ENCODE measurements around the gene SLC4A4.

Gene SLC4A4

DNA sequence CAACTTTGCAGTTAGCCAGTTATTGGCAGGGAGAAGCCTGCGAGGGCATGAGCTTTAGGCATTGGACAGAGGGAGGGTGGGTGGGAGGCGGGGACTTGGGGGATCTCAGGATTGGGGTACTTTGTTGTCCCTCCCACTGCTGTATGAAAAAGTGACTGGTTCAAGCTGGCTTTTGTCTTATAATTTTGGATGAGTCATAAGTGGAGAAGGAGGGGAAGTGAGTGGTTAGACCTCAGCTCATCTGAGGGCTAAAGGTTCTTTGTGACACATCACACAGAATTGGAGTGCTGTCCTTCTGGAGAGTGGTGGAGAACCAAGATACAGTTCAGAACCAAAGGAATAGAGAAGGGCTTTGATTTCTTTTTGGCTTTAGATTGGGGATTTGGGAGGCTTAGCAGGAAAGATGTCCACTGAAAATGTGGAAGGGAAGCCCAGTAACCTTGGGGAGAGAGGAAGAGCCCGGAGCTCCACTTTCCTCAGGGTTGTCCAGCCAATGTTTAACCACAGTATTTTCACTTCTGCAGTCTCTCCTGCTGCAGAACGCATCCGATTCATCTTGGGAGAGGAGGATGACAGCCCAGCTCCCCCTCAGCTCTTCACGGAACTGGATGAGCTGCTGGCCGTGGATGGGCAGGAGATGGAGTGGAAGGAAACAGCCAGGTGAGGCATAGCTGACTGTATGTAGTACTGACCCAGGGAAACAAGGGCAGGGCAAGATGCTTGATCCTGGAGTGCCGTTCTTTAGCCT lies at the start of gene SLC4A4:
SLC4A4 (plus strand) TSS at position 175 of the 748 bp plus-strand sequence.
- DNase-seq (ENCODE audit: low read depth in 3 of 3, low spot score in 1 of 3) = no peak

DNA sequence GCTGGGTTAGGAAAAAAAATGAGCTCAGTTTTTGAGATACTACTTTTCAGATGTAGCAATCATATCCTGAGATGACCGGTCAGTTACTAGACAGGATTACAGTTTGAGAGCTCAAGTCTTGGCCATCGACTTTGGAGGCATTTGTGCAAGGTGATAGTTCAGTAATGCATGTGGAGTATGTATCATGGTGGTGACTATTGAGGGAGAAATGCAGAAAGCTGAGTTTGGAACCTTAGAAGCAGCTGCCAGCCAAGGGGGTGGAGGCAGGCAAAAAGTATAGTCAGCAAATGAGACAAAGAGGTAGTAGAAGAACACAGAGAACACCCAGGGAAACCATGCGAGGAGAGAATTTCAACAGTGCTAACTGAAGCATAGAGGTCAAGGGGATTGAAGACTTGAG lies 48.7 kb upstream of the SLC4A4 start:
- no peak for DNase-seq (ENCODE audit: low read depth in 3 of 3, low spot score in 1 of 3)

GRCh38 chr4:71290476-71290875 lies 48.3 kb upstream of the SLC4A4 start:
- no peak for DNase-seq (ENCODE audit: low read depth in 3 of 3, low spot score in 1 of 3)

DNA sequence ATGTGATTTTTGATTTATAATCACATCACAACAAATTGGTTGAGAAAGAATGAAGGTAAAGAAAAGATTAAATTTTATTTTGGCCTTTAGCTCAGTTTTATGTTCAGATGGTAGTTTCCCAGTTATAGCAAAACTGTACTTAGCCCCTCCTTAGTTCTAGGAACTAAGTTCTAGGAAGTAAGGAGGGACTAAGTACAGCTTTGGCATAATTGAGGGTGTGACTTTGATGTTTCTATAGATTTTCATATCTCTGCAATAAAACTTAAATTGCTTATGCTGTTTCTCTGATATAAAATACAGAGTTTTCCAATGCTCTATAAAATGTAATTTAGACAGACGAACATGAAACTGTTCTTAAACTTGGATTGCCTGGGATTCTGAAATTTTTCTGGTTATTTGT lies 46.6 kb upstream of the SLC4A4 start:
- no peak for DNase-seq (ENCODE audit: low read depth in 3 of 3, low spot score in 1 of 3)

- DNase-seq (ENCODE audit: low read depth in 3 of 3, low spot score in 1 of 3) = no peak
Observed at GRCh38 chr4:71293705-71294104, 45.1 kb upstream of the SLC4A4 start.

DNA sequence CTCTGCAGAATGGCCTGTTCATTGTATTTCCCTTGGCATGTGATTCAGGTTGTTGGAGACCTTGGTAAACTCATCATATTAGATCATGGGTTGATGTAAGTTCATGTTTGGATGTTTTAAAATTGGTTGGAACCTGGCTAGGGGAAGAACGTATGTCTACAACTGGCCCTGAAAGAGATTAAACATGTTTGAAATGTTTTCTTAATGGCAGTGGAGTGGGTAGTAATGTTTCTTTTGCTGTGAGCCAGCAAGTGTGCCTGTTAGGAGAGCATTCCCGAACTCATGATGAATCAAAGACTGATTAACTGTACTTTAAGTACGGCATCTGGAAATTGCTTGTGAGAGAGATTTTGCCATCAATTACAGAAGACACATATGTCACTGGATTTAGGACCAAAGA lies 44.5 kb upstream of the SLC4A4 start:
- no peak for DNase-seq (ENCODE audit: low read depth in 3 of 3, low spot score in 1 of 3)

DNA sequence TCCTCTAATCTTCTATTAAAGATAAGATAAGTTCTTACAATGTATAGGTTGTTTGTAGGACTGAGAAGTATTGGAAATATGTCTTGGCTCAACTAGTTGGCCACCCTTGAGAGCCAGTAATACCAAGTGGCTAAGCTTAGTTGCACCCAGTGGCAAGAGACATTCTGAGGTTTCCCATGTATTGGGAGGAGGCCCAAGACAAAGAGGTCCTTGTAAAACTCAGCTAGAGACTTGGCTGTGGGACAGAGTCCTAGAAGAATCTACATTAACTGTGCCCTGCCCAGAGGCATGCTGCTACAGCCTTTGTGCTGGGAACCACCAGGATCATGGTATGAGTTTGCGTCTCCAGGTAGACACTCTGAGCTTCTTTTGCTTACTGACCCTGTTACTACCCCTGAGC lies 41.9 kb upstream of the SLC4A4 start:
- DNase-seq (ENCODE audit: low read depth in 3 of 3, low spot score in 1 of 3) = no peak

- no peak for DNase-seq (ENCODE audit: low read depth in 3 of 3, low spot score in 1 of 3)
Observed at GRCh38 chr4:71300362-71300761, 38.5 kb upstream of the SLC4A4 start.

DNA sequence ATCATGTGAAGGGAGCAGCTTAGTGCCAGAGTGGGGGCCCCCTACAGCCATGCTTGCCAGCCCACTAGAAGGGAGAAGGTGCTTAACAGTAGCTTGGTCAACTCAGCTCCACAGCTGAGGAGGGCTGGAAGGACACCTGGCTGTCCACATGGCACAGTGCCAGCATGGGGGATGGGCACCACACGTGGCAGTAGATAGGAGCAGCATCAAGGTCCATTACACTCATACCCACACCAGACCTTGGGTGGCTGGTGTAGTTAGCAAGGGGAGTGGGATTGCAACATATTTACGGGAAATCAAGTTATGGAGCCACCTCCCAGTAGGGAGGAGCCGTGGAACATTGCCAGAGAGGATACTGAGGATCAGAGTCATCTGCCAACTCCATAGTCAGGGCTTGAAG lies 37.9 kb upstream of the SLC4A4 start:
- DNase-seq (ENCODE audit: low read depth in 3 of 3, low spot score in 1 of 3) = no peak

- no peak for DNase-seq (ENCODE audit: low read depth in 3 of 3, low spot score in 1 of 3)
Observed at GRCh38 chr4:71303287-71303686, 35.5 kb upstream of the SLC4A4 start.

DNA sequence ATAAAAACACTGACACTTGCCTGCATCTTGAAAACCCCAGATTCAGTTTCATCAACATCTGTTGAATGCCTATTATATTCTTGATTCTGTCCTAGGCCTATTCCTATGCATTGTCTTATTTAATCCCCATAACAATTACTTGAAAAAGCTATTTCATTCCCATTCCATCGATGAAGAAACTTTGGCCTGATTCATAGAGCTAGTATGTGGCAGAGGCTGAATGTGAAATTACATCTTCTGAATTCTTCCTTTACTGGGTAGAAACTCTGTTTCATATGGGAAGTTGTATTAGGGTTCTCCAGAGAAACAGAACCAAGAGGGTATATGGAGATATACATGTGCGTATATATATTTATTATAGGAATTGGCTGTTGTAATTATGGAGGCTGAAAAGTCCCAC lies 35.0 kb upstream of the SLC4A4 start:
- no peak for DNase-seq (ENCODE audit: low read depth in 3 of 3, low spot score in 1 of 3)

DNA sequence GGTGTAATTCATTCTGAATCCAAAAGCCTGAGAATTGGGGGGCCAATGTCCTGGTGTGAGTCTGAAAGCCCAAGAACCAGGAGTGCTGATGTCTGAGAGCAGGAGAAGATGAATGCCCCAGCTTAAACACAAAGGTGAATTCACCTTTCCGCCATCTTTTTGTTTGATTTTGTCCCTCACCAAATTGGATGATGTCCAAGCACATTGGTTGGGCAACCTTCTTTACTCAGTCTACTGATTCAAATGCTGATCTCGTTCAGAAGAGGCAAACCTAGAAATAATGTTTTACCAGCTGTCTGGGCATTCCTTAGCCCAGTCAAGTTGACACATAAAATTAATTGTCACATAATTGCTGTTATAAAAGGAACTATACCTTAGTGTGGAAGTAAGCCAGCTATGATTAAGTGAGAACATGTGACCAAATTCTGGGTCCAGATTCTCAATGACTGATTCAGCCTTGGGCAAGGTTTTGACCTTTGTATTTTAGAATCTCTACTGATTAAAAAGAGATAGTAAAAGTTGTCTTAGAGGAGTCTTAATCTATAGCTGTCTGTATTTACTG lies 34.5 kb upstream of the SLC4A4 start:
- no peak for DNase-seq (ENCODE audit: low read depth in 3 of 3, low spot score in 1 of 3)

DNA sequence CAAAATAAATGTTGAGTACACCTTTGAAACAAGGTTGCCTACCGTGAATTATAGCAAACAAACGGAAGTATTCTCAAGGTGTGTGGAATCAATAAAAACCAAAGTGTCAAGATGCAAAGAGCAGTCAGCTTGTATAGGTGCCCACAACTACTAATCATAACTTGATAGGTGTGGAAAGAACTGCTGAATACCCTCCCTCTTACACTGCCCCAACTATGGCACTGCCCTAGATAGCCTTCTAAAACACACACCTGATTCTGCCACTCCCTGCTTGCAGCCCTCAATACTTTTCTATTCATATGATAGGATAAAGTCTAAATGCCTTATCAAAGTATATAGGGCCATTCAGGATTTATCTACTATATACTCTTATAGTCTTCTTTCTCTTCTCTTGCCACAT lies 31.1 kb upstream of the SLC4A4 start:
- DNase-seq (ENCODE audit: low read depth in 3 of 3, low spot score in 1 of 3) = no peak

- no peak for DNase-seq (ENCODE audit: low read depth in 3 of 3, low spot score in 1 of 3)
Observed at GRCh38 chr4:71322425-71322824, 16.4 kb upstream of the SLC4A4 start.

DNA sequence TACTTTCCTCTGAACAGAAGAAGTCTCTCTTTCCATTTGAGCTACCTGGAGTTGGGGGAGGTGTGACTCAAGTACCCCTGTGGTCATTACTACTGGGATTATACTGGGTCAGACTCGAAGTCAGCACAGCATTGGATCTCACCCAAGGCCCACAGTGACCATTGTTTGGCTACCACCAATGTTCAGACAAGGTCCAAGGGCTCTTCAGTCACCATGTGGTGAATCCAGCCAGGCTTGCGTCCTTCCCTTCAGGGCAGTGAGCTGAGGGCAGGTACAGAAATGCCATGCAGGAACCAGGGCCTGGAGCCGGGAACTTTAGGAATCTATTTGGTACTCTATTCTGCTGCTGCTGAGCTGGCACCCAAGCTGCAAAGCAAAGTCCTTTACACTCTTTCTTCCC lies 5.5 kb upstream of the SLC4A4 start:
- DNase-seq (ENCODE audit: low read depth in 3 of 3, low spot score in 1 of 3) = no peak

DNA sequence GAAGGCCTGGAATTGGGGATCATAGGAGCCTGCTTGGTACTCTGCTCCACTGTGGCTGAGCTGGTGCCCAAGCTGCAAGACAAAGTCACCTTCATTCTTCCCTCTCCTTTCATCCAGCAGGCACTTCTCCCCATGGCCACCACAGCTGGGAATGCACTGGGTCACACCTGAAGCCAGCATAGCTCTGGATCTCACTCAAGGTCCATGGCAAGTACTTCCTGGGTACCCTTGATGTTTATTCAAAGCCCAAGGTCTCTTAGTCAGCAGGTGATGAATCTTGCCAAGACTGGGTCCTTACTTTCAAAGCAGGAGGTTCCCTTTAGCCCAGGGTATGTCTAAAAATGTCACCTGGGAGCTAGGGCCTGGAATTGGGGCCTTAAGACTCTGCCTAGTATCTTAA lies 4.9 kb upstream of the SLC4A4 start:
- no peak for DNase-seq (ENCODE audit: low read depth in 3 of 3, low spot score in 1 of 3)

GRCh38 chr4:71334465-71334882 lies 4.3 kb upstream of the SLC4A4 start:
- DNase-seq (ENCODE audit: low read depth in 3 of 3, low spot score in 1 of 3) = no peak

- DNase-seq (ENCODE audit: low read depth in 3 of 3, low spot score in 1 of 3) = no peak
Observed at GRCh38 chr4:71343670-71344466, 5.0 kb downstream of the SLC4A4 start.

- DNase-seq (ENCODE audit: low read depth in 3 of 3, low spot score in 1 of 3) = no peak
Observed at GRCh38 chr4:71346710-71347109, 7.9 kb downstream of the SLC4A4 start.

DNA sequence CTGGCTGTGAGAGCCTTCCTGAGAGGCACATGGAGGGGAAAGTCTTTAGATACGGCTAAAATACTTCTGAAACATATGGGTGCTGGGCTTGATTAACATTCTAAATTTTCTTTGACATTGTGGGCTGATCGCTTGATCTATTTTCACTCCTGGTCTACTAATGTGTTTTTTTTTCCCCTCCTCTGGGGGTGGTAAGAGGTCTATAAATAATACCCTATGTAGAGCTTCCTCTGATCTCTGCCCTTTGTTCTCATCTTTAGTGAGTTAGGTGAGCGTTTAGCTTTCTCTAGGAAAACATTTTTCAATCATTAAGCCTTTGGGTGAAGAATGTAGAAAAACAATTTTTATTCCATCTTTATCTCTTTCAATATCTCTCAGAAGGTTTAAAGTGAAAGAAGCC lies 9.8 kb downstream of the SLC4A4 start:
- no peak for DNase-seq (ENCODE audit: low read depth in 3 of 3, low spot score in 1 of 3)

- DNase-seq (ENCODE audit: low read depth in 3 of 3, low spot score in 1 of 3) = no peak
Observed at GRCh38 chr4:71355045-71355444, 16.2 kb downstream of the SLC4A4 start.

- DNase-seq (ENCODE audit: low read depth in 3 of 3, low spot score in 1 of 3) = no peak
Observed at GRCh38 chr4:71355971-71356370, 17.2 kb downstream of the SLC4A4 start.
